GM12891 (cell line): ENCODE measurements around the gene TCERG1L.

Experiments
- DNase-seq: peaks from one replicate; pipeline ENCODE4 v3.0.0; 2011; ENCODE audit warnings: low spot score; ENCODE audit not compliant: insufficient read length
- FAIRE-seq: peaks from 2 replicates; lab custom pipeline; 2011; peaks lifted over from hg19 to GRCh38; lab: Jason Lieb, UNC
- PAX5 ChIP-seq: IDR thresholded peaks from 2 replicates; pipeline ENCODE4 v1.6.1; 2011; ENCODE audit warnings: low read length, moderate library complexity, mild to moderate bottlenecking; ENCODE audit not compliant: insufficient read depth, severe bottlenecking
- POLR2A ChIP-seq: IDR thresholded peaks from 2 replicates; pipeline ENCODE4 v1.6.1; 2011; ENCODE audit warnings: low read depth, low read length, control low read depth
- POLR2AphosphoS5 ChIP-seq: IDR thresholded peaks from 2 replicates; pipeline ENCODE4 v1.6.1; 2011; ENCODE audit warnings: low read depth, low read length, control low read depth
- POU2F2 ChIP-seq: IDR thresholded peaks from 2 replicates; pipeline ENCODE4 v1.6.1; 2011; ENCODE audit warnings: low read depth, mild to moderate bottlenecking, control low read depth, low read length, moderate library complexity
- SPI1 ChIP-seq: IDR thresholded peaks from 2 replicates; pipeline ENCODE4 v1.6.1; 2011; ENCODE audit warnings: low read depth, low read length, control low read depth
- TAF1 ChIP-seq: IDR thresholded peaks from 2 replicates; pipeline ENCODE4 v1.6.1; 2011; ENCODE audit warnings: low read depth, low read length, control low read depth

Gene TCERG1L

GRCh38 chr10:131290781-131291180 lies 20.7 kb downstream of the TCERG1L start:
- no peak for FAIRE-seq
- no peak for DNase-seq
- TF ChIP-seq TAF1 = no peak
- no peak for TF ChIP-seq POLR2AphosphoS5
- TF ChIP-seq SPI1 = no peak
- no peak for TF ChIP-seq POU2F2
- no peak for TF ChIP-seq PAX5
- TF ChIP-seq POLR2A = no peak

GRCh38 chr10:131288648-131289047 lies 22.9 kb downstream of the TCERG1L start:
- no peak for TF ChIP-seq PAX5
- no peak for TF ChIP-seq POLR2AphosphoS5
- TF ChIP-seq TAF1 = no peak
- TF ChIP-seq POU2F2 = no peak
- no peak for TF ChIP-seq SPI1
- TF ChIP-seq POLR2A = no peak
- DNase-seq = no peak
- FAIRE-seq = no peak

GRCh38 chr10:131282961-131283360 lies 28.6 kb downstream of the TCERG1L start:
- FAIRE-seq (no peak), DNase-seq (no peak)
- TF ChIP-seq POU2F2 (no peak), TAF1 (no peak), POLR2A (no peak), SPI1 (no peak), POLR2AphosphoS5 (no peak), PAX5 (no peak)

- FAIRE-seq (no peak), DNase-seq (no peak)
- TF ChIP-seq POU2F2 = no peak
- TF ChIP-seq POLR2A = no peak
- no peak for TF ChIP-seq PAX5
- TF ChIP-seq SPI1 = no peak
- TF ChIP-seq POLR2AphosphoS5 = no peak
- TF ChIP-seq TAF1 = no peak
Measured at GRCh38 chr10:131280101-131280500, 31.4 kb downstream of the TCERG1L start.

- TF ChIP-seq POLR2AphosphoS5 = no peak
- no peak for TF ChIP-seq POU2F2
- TF ChIP-seq PAX5 = no peak
- TF ChIP-seq POLR2A = no peak
- no peak for TF ChIP-seq SPI1
- no peak for TF ChIP-seq TAF1
- no peak for DNase-seq
- no peak for FAIRE-seq
Measured at GRCh38 chr10:131279516-131279915, 32.0 kb downstream of the TCERG1L start.

- FAIRE-seq (no peak), DNase-seq (no peak)
- no peak for TF ChIP-seq POU2F2
- no peak for TF ChIP-seq POLR2AphosphoS5
- no peak for TF ChIP-seq SPI1
- TF ChIP-seq PAX5 = no peak
- TF ChIP-seq TAF1 = no peak
- no peak for TF ChIP-seq POLR2A
Measured at GRCh38 chr10:131277969-131278368, 33.6 kb downstream of the TCERG1L start.

GRCh38 chr10:131277278-131277677 lies 34.2 kb downstream of the TCERG1L start:
- TF ChIP-seq PAX5 (no peak), POU2F2 (no peak), TAF1 (no peak), SPI1 (no peak), POLR2A (no peak), POLR2AphosphoS5 (no peak)
- no peak for DNase-seq
- no peak for FAIRE-seq

GRCh38 chr10:131275691-131276090 lies 35.8 kb downstream of the TCERG1L start:
- no peak for TF ChIP-seq PAX5
- TF ChIP-seq POU2F2 = no peak
- TF ChIP-seq TAF1 = no peak
- TF ChIP-seq POLR2AphosphoS5 = no peak
- TF ChIP-seq POLR2A = no peak
- TF ChIP-seq SPI1 = no peak
- no peak for DNase-seq
- FAIRE-seq = no peak

- no peak for TF ChIP-seq SPI1
- no peak for TF ChIP-seq TAF1
- FAIRE-seq (no peak), DNase-seq (no peak)
Measured at GRCh38 chr10:131274883-131275282, 36.6 kb downstream of the TCERG1L start.

GRCh38 chr10:131274133-131274880 lies 37.2 kb downstream of the TCERG1L start:
- FAIRE-seq (no peak), DNase-seq (no peak)
- TF ChIP-seq PAX5 = no peak
- no peak for TF ChIP-seq POU2F2
- no peak for TF ChIP-seq SPI1
- no peak for TF ChIP-seq POLR2AphosphoS5
- TF ChIP-seq POLR2A = no peak
- TF ChIP-seq TAF1 = no peak
